Measurements from ENCODE around the gene FBXL19. TPM values are rescaled to one million over a fixed set of nuclear protein-coding genes. Genes with fewer than 3 reads are reported as not detected.
A peak's percentile ranks its signal among the peaks of the same experiment; 100 is the strongest.

FBXL19 gene
- total RNA-seq, 1 experiment from 2014 or later, result 84.3 TPM

DNA sequence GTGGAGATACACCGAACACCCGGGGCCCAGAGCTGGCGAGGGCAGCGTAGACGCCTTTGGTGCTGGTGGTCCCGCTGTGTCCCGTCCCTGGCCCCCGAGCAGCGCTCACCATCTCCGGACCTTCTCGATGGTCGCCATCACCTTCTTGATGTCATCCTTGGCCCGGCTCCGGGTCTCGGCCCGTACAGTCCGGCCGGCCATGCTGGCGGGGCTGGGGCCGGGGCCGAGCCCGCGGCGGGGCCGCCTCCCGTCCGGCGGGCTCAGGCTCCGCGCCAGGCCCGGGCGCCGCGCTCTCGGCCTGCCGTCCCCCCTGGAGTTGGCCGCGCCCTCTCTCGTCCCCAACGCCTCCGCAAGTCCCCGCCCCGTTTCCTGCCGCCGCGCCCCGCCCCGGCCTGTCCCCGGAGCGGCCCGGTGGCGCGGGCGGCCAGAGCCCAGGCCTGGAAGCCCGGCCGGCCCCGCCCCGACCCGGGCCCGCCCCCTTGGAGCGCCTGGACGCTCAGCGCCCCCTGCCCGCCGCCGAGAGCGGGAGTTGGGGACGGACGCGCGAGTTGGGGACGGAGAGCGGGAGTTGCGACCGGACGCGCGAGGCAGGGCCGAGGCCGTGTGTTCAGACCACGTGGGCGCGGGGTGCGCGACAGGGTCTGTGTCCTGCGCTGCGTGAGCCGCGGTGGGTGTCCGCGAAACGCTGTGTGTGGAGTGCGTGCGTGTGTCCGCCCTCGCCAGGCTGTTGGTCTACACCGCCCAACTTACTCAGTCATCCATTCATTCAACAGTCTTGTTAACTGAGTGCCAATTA, 29.4 kb upstream of the FBXL19 start, which contains the start of gene BCL7C (continued):
- TF ChIP-seq, protein P1, sequence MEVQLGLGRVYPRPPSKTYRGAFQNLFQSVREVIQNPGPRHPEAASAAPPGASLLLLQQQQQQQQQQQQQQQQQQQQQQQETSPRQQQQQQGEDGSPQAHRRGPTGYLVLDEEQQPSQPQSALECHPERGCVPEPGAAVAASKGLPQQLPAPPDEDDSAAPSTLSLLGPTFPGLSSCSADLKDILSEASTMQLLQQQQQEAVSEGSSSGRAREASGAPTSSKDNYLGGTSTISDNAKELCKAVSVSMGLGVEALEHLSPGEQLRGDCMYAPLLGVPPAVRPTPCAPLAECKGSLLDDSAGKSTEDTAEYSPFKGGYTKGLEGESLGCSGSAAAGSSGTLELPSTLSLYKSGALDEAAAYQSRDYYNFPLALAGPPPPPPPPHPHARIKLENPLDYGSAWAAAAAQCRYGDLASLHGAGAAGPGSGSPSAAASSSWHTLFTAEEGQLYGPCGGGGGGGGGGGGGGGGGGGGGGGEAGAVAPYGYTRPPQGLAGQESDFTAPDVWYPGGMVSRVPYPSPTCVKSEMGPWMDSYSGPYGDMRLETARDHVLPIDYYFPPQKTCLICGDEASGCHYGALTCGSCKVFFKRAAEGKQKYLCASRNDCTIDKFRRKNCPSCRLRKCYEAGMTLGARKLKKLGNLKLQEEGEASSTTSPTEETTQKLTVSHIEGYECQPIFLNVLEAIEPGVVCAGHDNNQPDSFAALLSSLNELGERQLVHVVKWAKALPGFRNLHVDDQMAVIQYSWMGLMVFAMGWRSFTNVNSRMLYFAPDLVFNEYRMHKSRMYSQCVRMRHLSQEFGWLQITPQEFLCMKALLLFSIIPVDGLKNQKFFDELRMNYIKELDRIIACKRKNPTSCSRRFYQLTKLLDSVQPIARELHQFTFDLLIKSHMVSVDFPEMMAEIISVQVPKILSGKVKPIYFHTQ (CRISPR knock-in tag; IDR thresholded peaks at IDR 0.05), result no peak
- TF ChIP-seq OVOL2 (CRISPR knock-in tag; IDR thresholded peaks at IDR 0.05; ENCODE audit: borderline replicate concordance) (no peak), RORB (CRISPR knock-in tag; IDR thresholded peaks at IDR 0.05) (no peak), ATF1 (CRISPR knock-in tag; IDR thresholded peaks at IDR 0.05) (no peak), RELA (CRISPR knock-in tag; IDR thresholded peaks at IDR 0.05; ENCODE audit: borderline replicate concordance) (0 out of 2 replicates have a peak, but pooled peaks have one; percentile 63), EMX1 (CRISPR knock-in tag; IDR thresholded peaks at IDR 0.05) (no peak), ZNF423 (CRISPR knock-in tag; IDR thresholded peaks at IDR 0.05) (no peak), FOXJ3 (CRISPR knock-in tag; IDR thresholded peaks at IDR 0.05; ENCODE audit: borderline replicate concordance) (no peak), ZNF232 (CRISPR knock-in tag; IDR thresholded peaks at IDR 0.05) (no peak), TEAD1 (CRISPR knock-in tag; IDR thresholded peaks at IDR 0.05) (no peak), MXD4 (CRISPR knock-in tag; IDR thresholded peaks at IDR 0.05; ENCODE audit: borderline replicate concordance) (no peak), NR2C2 (CRISPR knock-in tag; IDR thresholded peaks at IDR 0.05) (no peak; the same call in 1 of the 2 replicates)
- TF ChIP-seq, protein P2, sequence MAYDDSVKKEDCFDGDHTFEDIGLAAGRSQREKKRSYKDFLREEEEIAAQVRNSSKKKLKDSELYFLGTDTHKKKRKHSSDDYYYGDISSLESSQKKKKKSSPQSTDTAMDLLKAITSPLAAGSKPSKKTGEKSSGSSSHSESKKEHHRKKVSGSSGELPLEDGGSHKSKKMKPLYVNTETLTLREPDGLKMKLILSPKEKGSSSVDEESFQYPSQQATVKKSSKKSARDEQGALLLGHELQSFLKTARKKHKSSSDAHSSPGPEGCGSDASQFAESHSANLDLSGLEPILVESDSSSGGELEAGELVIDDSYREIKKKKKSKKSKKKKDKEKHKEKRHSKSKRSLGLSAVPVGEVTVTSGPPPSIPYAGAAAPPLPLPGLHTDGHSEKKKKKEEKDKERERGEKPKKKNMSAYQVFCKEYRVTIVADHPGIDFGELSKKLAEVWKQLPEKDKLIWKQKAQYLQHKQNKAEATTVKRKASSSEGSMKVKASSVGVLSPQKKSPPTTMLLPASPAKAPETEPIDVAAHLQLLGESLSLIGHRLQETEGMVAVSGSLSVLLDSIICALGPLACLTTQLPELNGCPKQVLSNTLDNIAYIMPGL (CRISPR knock-in tag; IDR thresholded peaks at IDR 0.05), result 0 out of 2 replicates have a peak, but pooled peaks have one; percentile 39
- TF ChIP-seq, protein P3, sequence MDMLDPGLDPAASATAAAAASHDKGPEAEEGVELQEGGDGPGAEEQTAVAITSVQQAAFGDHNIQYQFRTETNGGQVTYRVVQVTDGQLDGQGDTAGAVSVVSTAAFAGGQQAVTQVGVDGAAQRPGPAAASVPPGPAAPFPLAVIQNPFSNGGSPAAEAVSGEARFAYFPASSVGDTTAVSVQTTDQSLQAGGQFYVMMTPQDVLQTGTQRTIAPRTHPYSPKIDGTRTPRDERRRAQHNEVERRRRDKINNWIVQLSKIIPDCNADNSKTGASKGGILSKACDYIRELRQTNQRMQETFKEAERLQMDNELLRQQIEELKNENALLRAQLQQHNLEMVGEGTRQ (CRISPR knock-in tag; IDR thresholded peaks at IDR 0.05), result peak; percentile 47
- TF ChIP-seq, protein P4, sequence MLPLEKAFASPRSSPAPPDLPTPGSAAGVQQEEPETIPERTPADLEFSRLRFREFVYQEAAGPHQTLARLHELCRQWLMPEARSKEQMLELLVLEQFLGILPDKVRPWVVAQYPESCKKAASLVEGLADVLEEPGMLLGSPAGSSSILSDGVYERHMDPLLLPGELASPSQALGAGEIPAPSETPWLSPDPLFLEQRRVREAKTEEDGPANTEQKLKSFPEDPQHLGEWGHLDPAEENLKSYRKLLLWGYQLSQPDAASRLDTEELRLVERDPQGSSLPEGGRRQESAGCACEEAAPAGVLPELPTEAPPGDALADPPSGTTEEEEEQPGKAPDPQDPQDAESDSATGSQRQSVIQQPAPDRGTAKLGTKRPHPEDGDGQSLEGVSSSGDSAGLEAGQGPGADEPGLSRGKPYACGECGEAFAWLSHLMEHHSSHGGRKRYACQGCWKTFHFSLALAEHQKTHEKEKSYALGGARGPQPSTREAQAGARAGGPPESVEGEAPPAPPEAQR (CRISPR knock-in tag; IDR thresholded peaks at IDR 0.05), result no peak
- TF ChIP-seq, protein P5, sequence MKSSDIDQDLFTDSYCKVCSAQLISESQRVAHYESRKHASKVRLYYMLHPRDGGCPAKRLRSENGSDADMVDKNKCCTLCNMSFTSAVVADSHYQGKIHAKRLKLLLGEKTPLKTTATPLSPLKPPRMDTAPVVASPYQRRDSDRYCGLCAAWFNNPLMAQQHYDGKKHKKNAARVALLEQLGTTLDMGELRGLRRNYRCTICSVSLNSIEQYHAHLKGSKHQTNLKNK (CRISPR knock-in tag; IDR thresholded peaks at IDR 0.05), result no peak
- TF ChIP-seq, protein P6, sequence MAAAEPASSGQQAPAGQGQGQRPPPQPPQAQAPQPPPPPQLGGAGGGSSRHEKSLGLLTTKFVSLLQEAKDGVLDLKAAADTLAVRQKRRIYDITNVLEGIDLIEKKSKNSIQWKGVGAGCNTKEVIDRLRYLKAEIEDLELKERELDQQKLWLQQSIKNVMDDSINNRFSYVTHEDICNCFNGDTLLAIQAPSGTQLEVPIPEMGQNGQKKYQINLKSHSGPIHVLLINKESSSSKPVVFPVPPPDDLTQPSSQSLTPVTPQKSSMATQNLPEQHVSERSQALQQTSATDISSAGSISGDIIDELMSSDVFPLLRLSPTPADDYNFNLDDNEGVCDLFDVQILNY (CRISPR knock-in tag; IDR thresholded peaks at IDR 0.05), result no peak; the same call in 1 of the 2 replicates

Measured in WTC11 (cell line).